HUDEP-2 (cell line): ENCODE data around the gene MRPL36.

Source experiments
- DNase-seq, 76 experiments: peaks; one replicate each; lab custom pipeline; 2025; ENCODE audit not compliant: unreplicated experiment in 76 of 76; lab: John Stamatoyannopoulos, UW

MRPL36 gene

GRCh38 chr5:1753490-1753889, 46.1 kb downstream of the MRPL36 start:
- no peak for DNase-seq

GRCh38 chr5:1752881-1753280, 46.8 kb downstream of the MRPL36 start:
- DNase-seq, result no peak

- no peak for DNase-seq
Observed at GRCh38 chr5:1751864-1752822, 47.5 kb downstream of the MRPL36 start.

- no peak for DNase-seq
Observed at GRCh38 chr5:1751026-1751863, 48.4 kb downstream of the MRPL36 start.

GRCh38 chr5:1750469-1750868, 49.2 kb downstream of the MRPL36 start:
- no peak for DNase-seq

GRCh38 chr5:1749346-1750124, 50.1 kb downstream of the MRPL36 start:
- no peak for DNase-seq

- no peak for DNase-seq
Observed at GRCh38 chr5:1748845-1749244, 50.8 kb downstream of the MRPL36 start.
